WTC11 (cell line): ENCODE measurements around the gene UBE2N. TPM values are rescaled to one million over a fixed set of nuclear protein-coding genes. Genes with fewer than 3 reads are reported as not detected.
A peak's percentile ranks its signal among the peaks of the same experiment; 100 is the strongest.

Experiments used
- ATAC-seq: fragments of 200-7000 bp; cut with Tn5 transposase; 2 replicates; pipeline ENCODE4 v1.10.0; 2021; ENCODE audit warnings: mild to moderate bottlenecking, moderate library complexity
- CTCF ChIA-PET: fragments of 300-600 bp; sonication (Branson Sonifier 250); formaldehyde crosslinking; loops from one replicate; lab custom pipeline; 2021; ENCODE audit warnings: antibody characterized with exemption; lab: Charles Lee
- POLR2A ChIA-PET: fragments of 350-600 bp; sonication (Branson Sonifier 250); formaldehyde crosslinking; loops from one replicate; lab custom pipeline; 2021; ENCODE audit warnings: antibody characterized with exemption; lab: Charles Lee
- DNase-seq: peaks from one replicate; pipeline ENCODE4 v3.0.0; 2021; ENCODE audit warnings: low spot score
- H3K27ac Mint-ChIP-seq: 2 replicates; pipeline ENCODE4 v1.8.0; 2021; ENCODE audit warnings: mixed read lengths
- H3K27me3 Mint-ChIP-seq: 2 replicates; pipeline ENCODE4 v1.8.0; 2021; ENCODE audit warnings: low read depth, mild to moderate bottlenecking, moderate library complexity, mixed read lengths
- H3K36me3 Mint-ChIP-seq: 2 replicates; pipeline ENCODE4 v1.8.0; 2021; ENCODE audit warnings: mixed read lengths
- H3K4me1 Mint-ChIP-seq: 2 replicates; pipeline ENCODE4 v1.8.0; 2022; ENCODE audit warnings: mixed read lengths
- H3K4me3 Mint-ChIP-seq: 2 replicates; pipeline ENCODE4 v1.8.0; 2021; ENCODE audit warnings: mild to moderate bottlenecking, moderate library complexity, mixed read lengths
- H3K9me3 Mint-ChIP-seq: 2 replicates; pipeline ENCODE4 v1.8.0; 2021; ENCODE audit warnings: mixed read lengths
- CREM ChIP-seq: sonication (generic); formaldehyde crosslinking; IDR thresholded peaks from 2 replicates; pipeline ENCODE4 v1.8.1; 2022; ENCODE audit warnings: mild to moderate bottlenecking, missing genetic modification reagents, moderate library complexity
- JAZF1 ChIP-seq: fragments of 250-450 bp; sonication (Bioruptor Pico); IDR thresholded peaks from 2 replicates; pipeline ENCODE4 v1.9.0; 2021; ENCODE audit warnings: moderate library complexity, mild to moderate bottlenecking, inconsistent platforms
- OVOL2 ChIP-seq: fragments of 250-450 bp; sonication (Bioruptor Pico); IDR thresholded peaks from 2 replicates; pipeline ENCODE4 v1.9.0; 2021; ENCODE audit warnings: mild to moderate bottlenecking, borderline replicate concordance
- TEAD4 ChIP-seq: sonication (generic); formaldehyde crosslinking; IDR thresholded peaks from 2 replicates; pipeline ENCODE4 v1.8.0; 2022; ENCODE audit warnings: mild to moderate bottlenecking, missing genetic modification reagents
- ZNF121 ChIP-seq: sonication (generic); formaldehyde crosslinking; IDR thresholded peaks from 2 replicates; pipeline ENCODE4 v1.8.0; 2023; ENCODE audit warnings: missing genetic modification reagents
- ZNF138 ChIP-seq: sonication (generic); formaldehyde crosslinking; conservative IDR thresholded peaks from 2 replicates; pipeline ENCODE4 v1.8.1; 2022; ENCODE audit warnings: mild to moderate bottlenecking, moderate library complexity, missing genetic modification reagents
- ZNF396 ChIP-seq: fragments of 250-450 bp; sonication (Bioruptor Pico); IDR thresholded peaks from 2 replicates; pipeline ENCODE4 v1.8.0; 2021; ENCODE audit warnings: mild to moderate bottlenecking, moderate library complexity, borderline replicate concordance
- total RNA-seq: library from RNA; stranded (reverse); gene quantifications from 3 replicates; pipeline ENCODE4 v1.2.3, GENCODE V29; 2021
- TF ChIP-seq, protein P1 (sequence below): sonication (generic); formaldehyde crosslinking; IDR thresholded peaks from 2 replicates; pipeline ENCODE4 v1.8.0; 2023; ENCODE audit warnings: mild to moderate bottlenecking, missing genetic modification reagents
- TF ChIP-seq, protein P2 (sequence below): sonication (generic); formaldehyde crosslinking; IDR thresholded peaks from 2 replicates; pipeline ENCODE4 v1.8.0; 2022; ENCODE audit warnings: missing genetic modification reagents
- TF ChIP-seq, protein P3 (sequence below): fragments of 200-600 bp; IDR thresholded peaks from 2 replicates; pipeline ENCODE4 v1.8.0; 2022; ENCODE audit warnings: antibody characterized with exemption
- TF ChIP-seq, protein P4 (sequence below): sonication (generic); formaldehyde crosslinking; IDR thresholded peaks from 2 replicates; pipeline ENCODE4 v1.8.0; 2022; ENCODE audit warnings: mild to moderate bottlenecking, missing genetic modification reagents

The UBE2N gene
- total RNA-seq, 1 experiment from 2014 or later: 195 TPM

DNA sequence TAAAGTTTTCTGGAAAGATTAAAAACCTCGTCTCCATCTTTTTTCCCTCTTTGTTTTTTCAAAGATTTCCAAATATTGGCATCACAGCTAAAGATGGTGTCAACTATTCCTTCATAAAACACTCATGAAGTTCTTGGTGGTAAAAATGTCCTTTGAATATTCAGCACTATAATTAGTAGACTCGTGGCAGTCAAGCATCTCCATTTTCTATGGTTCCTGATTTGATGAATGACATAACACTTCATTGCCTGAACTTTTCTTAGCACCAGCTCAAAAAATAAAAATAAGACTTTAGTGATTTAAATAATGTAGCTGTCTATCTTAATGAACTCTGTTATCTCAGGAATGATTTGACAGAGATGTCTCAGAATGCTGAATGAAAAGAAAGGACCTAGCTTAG, 19.7 kb downstream of the UBE2N start:
- DNase-seq (no peak), ATAC-seq (no peak)
- POLR2A ChIA-PET: no interaction called here
- Mint-ChIP-seq H3K27me3 (no peaks in the 10 kb centered on the region), H3K9me3 (no peaks in the 10 kb centered on the region), H3K4me1 (peaks cover 69% of the 10 kb centered on the region), H3K4me3 (no peak overlapping the region), H3K36me3 (no peaks in the 10 kb centered on the region), H3K27ac (no peak overlapping the region)
- TF ChIP-seq ZNF138: no peak
- TF ChIP-seq, protein P1, sequence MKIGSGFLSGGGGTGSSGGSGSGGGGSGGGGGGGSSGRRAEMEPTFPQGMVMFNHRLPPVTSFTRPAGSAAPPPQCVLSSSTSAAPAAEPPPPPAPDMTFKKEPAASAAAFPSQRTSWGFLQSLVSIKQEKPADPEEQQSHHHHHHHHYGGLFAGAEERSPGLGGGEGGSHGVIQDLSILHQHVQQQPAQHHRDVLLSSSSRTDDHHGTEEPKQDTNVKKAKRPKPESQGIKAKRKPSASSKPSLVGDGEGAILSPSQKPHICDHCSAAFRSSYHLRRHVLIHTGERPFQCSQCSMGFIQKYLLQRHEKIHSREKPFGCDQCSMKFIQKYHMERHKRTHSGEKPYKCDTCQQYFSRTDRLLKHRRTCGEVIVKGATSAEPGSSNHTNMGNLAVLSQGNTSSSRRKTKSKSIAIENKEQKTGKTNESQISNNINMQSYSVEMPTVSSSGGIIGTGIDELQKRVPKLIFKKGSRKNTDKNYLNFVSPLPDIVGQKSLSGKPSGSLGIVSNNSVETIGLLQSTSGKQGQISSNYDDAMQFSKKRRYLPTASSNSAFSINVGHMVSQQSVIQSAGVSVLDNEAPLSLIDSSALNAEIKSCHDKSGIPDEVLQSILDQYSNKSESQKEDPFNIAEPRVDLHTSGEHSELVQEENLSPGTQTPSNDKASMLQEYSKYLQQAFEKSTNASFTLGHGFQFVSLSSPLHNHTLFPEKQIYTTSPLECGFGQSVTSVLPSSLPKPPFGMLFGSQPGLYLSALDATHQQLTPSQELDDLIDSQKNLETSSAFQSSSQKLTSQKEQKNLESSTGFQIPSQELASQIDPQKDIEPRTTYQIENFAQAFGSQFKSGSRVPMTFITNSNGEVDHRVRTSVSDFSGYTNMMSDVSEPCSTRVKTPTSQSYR (CRISPR knock-in tag): no peak
- no peak for TF ChIP-seq TEAD4
- TF ChIP-seq ZNF396 (CRISPR knock-in tag): no peak
- TF ChIP-seq, protein P2, sequence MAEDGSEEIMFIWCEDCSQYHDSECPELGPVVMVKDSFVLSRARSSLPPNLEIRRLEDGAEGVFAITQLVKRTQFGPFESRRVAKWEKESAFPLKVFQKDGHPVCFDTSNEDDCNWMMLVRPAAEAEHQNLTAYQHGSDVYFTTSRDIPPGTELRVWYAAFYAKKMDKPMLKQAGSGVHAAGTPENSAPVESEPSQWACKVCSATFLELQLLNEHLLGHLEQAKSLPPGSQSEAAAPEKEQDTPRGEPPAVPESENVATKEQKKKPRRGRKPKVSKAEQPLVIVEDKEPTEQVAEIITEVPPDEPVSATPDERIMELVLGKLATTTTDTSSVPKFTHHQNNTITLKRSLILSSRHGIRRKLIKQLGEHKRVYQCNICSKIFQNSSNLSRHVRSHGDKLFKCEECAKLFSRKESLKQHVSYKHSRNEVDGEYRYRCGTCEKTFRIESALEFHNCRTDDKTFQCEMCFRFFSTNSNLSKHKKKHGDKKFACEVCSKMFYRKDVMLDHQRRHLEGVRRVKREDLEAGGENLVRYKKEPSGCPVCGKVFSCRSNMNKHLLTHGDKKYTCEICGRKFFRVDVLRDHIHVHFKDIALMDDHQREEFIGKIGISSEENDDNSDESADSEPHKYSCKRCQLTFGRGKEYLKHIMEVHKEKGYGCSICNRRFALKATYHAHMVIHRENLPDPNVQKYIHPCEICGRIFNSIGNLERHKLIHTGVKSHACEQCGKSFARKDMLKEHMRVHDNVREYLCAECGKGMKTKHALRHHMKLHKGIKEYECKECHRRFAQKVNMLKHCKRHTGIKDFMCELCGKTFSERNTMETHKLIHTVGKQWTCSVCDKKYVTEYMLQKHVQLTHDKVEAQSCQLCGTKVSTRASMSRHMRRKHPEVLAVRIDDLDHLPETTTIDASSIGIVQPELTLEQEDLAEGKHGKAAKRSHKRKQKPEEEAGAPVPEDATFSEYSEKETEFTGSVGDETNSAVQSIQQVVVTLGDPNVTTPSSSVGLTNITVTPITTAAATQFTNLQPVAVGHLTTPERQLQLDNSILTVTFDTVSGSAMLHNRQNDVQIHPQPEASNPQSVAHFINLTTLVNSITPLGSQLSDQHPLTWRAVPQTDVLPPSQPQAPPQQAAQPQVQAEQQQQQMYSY (CRISPR knock-in tag): no peak
- no peak for TF ChIP-seq JAZF1 (CRISPR knock-in tag)
- TF ChIP-seq CREM (CRISPR knock-in tag): no peak
- CTCF ChIA-PET: no interaction called here

DNA sequence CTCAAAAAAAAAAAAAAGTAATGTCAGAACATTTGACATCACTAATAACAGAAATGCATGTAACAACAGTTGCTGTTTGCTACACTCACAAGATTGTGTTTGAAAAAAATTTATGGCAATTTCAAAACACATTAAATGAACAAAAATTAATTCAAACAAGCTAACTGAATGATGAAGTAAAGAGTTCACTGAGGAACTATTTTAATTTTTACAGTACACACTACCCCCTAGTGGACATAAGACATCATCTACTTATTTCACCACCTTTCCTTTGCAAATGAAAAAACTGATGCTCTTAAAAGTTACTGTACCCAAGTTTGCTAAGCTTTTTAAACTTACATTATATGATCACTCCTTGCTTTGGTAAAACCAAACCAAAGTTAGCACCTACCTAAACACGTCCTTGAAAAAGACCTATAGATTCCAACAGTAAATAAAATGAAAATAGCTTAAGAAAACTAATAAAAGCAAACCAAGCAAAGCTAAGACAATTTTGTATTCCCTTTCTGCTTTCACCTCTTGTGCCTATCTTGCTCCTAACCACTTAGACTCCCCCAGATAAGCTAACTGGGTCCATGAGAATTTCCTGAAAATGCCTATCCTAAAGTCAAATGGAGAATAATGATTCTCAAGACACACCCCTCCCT, 22.2 kb downstream of the UBE2N start:
- H3K9me3 Mint-ChIP-seq: no peaks in the 10 kb centered on the region
- TF ChIP-seq OVOL2 (CRISPR knock-in tag): no peak
- TF ChIP-seq, protein P3, sequence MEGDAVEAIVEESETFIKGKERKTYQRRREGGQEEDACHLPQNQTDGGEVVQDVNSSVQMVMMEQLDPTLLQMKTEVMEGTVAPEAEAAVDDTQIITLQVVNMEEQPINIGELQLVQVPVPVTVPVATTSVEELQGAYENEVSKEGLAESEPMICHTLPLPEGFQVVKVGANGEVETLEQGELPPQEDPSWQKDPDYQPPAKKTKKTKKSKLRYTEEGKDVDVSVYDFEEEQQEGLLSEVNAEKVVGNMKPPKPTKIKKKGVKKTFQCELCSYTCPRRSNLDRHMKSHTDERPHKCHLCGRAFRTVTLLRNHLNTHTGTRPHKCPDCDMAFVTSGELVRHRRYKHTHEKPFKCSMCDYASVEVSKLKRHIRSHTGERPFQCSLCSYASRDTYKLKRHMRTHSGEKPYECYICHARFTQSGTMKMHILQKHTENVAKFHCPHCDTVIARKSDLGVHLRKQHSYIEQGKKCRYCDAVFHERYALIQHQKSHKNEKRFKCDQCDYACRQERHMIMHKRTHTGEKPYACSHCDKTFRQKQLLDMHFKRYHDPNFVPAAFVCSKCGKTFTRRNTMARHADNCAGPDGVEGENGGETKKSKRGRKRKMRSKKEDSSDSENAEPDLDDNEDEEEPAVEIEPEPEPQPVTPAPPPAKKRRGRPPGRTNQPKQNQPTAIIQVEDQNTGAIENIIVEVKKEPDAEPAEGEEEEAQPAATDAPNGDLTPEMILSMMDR: peak; percentile 53
- POLR2A ChIA-PET: no interaction called here
- no peak overlapping the region for H3K4me3 Mint-ChIP-seq
- ATAC-seq (peak; percentile 43; the same call in 1 of the 2 replicates), DNase-seq (no peak)
- H3K27ac Mint-ChIP-seq: peak overlapping the region; percentile 43; the same call in 1 of the 2 replicates
- H3K27me3 Mint-ChIP-seq: no peaks in the 10 kb centered on the region
- CTCF ChIA-PET: interaction anchor here (0.7 to 2.5 kb wide), 34 partner anchors 8 to 1259 kb away, joined by 3 to 9 read pairs (median 4); partner anchors contain the start of genes EEA1 and MRPL42
- peaks cover under 1% of the 10 kb centered on the region for H3K36me3 Mint-ChIP-seq
- H3K4me1 Mint-ChIP-seq: peaks cover 67% of the 10 kb centered on the region

DNA sequence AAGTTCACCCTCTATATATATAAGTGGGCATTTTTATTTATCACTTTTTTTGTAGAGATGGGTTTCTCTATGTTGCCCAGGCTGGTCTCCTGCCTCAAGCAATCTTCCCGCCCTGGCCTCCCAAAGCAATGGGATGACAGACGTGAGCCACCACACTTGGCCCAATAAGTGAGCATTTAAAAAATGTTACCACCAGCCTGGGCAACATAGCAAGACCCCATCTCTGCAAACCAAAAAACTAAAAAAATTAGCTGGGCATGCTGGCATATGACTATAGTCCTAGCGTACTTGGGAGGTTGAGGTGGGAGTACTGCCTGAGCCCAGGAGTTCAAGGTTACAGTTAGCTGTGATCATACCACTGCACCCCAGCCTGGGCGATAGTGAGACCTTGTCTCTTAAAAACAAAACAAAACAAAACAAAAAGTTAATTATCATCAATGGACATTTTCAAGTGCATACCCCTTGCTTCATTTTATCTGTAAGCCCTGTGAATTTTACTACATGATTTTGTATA, 23.7 kb downstream of the UBE2N start:
- H3K4me3 Mint-ChIP-seq: no peak overlapping the region
- ATAC-seq: no peak
- peak; percentile 83; the same call in 1 of the 2 replicates for TF ChIP-seq ZNF121 (CRISPR knock-in tag)
- TF ChIP-seq, protein P4, sequence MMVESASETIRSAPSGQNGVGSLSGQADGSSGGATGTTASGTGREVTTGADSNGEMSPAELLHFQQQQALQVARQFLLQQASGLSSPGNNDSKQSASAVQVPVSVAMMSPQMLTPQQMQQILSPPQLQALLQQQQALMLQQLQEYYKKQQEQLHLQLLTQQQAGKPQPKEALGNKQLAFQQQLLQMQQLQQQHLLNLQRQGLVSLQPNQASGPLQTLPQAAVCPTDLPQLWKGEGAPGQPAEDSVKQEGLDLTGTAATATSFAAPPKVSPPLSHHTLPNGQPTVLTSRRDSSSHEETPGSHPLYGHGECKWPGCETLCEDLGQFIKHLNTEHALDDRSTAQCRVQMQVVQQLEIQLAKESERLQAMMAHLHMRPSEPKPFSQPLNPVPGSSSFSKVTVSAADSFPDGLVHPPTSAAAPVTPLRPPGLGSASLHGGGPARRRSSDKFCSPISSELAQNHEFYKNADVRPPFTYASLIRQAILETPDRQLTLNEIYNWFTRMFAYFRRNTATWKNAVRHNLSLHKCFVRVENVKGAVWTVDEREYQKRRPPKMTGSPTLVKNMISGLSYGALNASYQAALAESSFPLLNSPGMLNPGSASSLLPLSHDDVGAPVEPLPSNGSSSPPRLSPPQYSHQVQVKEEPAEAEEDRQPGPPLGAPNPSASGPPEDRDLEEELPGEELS: no peak

More for the DNA sequence above, 23.7 kb downstream of the UBE2N start:
- DNase-seq: no peak
- no peaks in the 10 kb centered on the region for H3K9me3 Mint-ChIP-seq
- CTCF ChIA-PET: no interaction called here
- POLR2A ChIA-PET: interaction anchor here (0.5 kb wide), 1 partner anchor 49 kb away, joined by 3 read pairs; no protein-coding TSS in a partner anchor
- H3K27me3 Mint-ChIP-seq: no peaks in the 10 kb centered on the region
- peaks cover 63% of the 10 kb centered on the region for H3K4me1 Mint-ChIP-seq
- no peak overlapping the region for H3K27ac Mint-ChIP-seq
- H3K36me3 Mint-ChIP-seq: peaks cover 3% of the 10 kb centered on the region
